Fibroblast of lung (primary cell): ENCODE data around the gene SORCS3.

ENCODE experiments used
- CTCF ChIP-seq, 2 donors: IDR thresholded peaks in 1 of 2; conservative IDR thresholded peaks in 1 of 2; 1 replicate in 1 of 2; 2 replicates in 1 of 2; pipeline ENCODE4 v1.5.1; 2011 to 2012; ENCODE audit warnings: low read length in 2 of 2, control low read depth in 1 of 2, inconsistent platforms in 1 of 2, low read depth in 1 of 2, mild to moderate bottlenecking in 1 of 2
- EZH2 ChIP-seq: IDR thresholded peaks from 2 replicates; pipeline ENCODE4 v1.5.1; 2012; ENCODE audit warnings: low read length, control low read depth, mild to moderate bottlenecking; ENCODE audit errors: missing control alignments

GRCh38 chr10:104734433-104734832 lies 93.3 kb downstream of the SORCS3 start:
- TF ChIP-seq CTCF (conservative IDR thresholded peaks at IDR 0.05 in 1 of 2, IDR thresholded peaks at IDR 0.05 in 1 of 2; ENCODE audit: low read depth in 1 of 2, low read length in 2 of 2) (no peak), EZH2 (no peak)
